ENCODE results near the gene NUDT8.

- TF ChIP-seq CTCF (IDR thresholded peaks at IDR 0.05) (no peak), POLR2A (IDR thresholded peaks at IDR 0.05) (no peak)
Observed at GRCh38 chr11:67600324-67601029, 29.3 kb downstream of the NUDT8 start.
